PC-3 (cell line): ENCODE data around the gene FRMD6. TPM values are rescaled to one million over a fixed set of nuclear protein-coding genes. Genes with fewer than 3 reads are reported as not detected.
A peak's percentile ranks its signal among the peaks of the same experiment; 100 is the strongest.

Experiments used
- ATAC-seq: fragments of 200-7000 bp; cut with Tn5 transposase; 2 replicates; pipeline ENCODE4 v1.9.1; 2020; ENCODE audit warnings: mild to moderate bottlenecking, moderate library complexity
- Bru-seq: library from RNA; stranded (reverse); fragments of 400-500 nt; gene quantifications from one replicate; lab custom pipeline; 2021; lab: Mats Ljungman, UMichigan
- BruChase-seq, 2 experiments: library from RNA; stranded (reverse); fragments of 400-500 nt; gene quantifications; one replicate each; lab custom pipeline; 2021; lab: Mats Ljungman, UMichigan
- BruUV-seq: library from RNA; stranded (reverse); fragments of 400-500 nt; replicated peaks from 2 replicates; lab custom pipeline; 2021; lab: Mats Ljungman, UMichigan
- CTCF ChIA-PET: fragments of 300-600 bp; sonication (Branson Sonifier 250); formaldehyde crosslinking; loops from one replicate; lab custom pipeline; 2022; ENCODE audit warnings: antibody characterized with exemption; lab: Charles Lee
- POLR2A ChIA-PET: fragments of 300-600 bp; sonication (Branson Sonifier 250); formaldehyde crosslinking; loops from one replicate; lab custom pipeline; 2022; ENCODE audit warnings: antibody characterized with exemption; ENCODE audit not compliant: unreplicated experiment; lab: Charles Lee
- DNase-seq: peaks from one replicate; pipeline ENCODE4 v3.0.0-alpha.2; 2015
- H2AFZ ChIP-seq: fragments of 300-600 bp; sonication (generic); 2 replicates; pipeline ENCODE4 v1.6.0; 2016; ENCODE audit warnings: antibody characterized with exemption, low read length
- H3F3A ChIP-seq: fragments of 300-600 bp; sonication (generic); one replicate; pipeline ENCODE4 v1.6.0; 2017; ENCODE audit warnings: antibody characterized with exemption, low read length, control low read depth, mild to moderate bottlenecking; ENCODE audit not compliant: unreplicated experiment
- H3K27ac ChIP-seq: fragments of 300-600 bp; sonication (generic); 2 replicates; pipeline ENCODE4 v1.5.1; 2016; ENCODE audit warnings: mild to moderate bottlenecking, low read length
- H3K27me3 ChIP-seq: fragments of 300-600 bp; sonication (generic); 2 replicates; pipeline ENCODE4 v1.6.1; 2016; ENCODE audit warnings: low read length, mixed read lengths
- H3K36me3 ChIP-seq: fragments of 300-600 bp; sonication (generic); 2 replicates; pipeline ENCODE4 v1.6.1; 2016; ENCODE audit warnings: low read depth, mixed run types, low read length, mixed read lengths
- H3K4me1 ChIP-seq: fragments of 300-600 bp; sonication (generic); 2 replicates; pipeline ENCODE4 v1.5.1; 2016; ENCODE audit warnings: low read length; ENCODE audit not compliant: insufficient read depth
- H3K4me2 ChIP-seq: fragments of 300-600 bp; sonication (generic); 2 replicates; pipeline ENCODE4 v1.6.0; 2016; ENCODE audit warnings: low read length
- H3K4me3 ChIP-seq: fragments of 300-600 bp; sonication (generic); 2 replicates; pipeline ENCODE4 v1.5.1; 2016; ENCODE audit warnings: mild to moderate bottlenecking, low read length, mixed read lengths
- H3K79me2 ChIP-seq: fragments of 300-600 bp; sonication (generic); 2 replicates; pipeline ENCODE4 v1.6.1; 2017; ENCODE audit warnings: low read length, mixed read lengths
- H3K9ac ChIP-seq: fragments of 300-600 bp; sonication (generic); 2 replicates; pipeline ENCODE4 v1.6.0; 2016; ENCODE audit warnings: mild to moderate bottlenecking, low read length
- H3K9me2 ChIP-seq: fragments of 300-600 bp; sonication (generic); replicated peaks from 2 replicates; pipeline ENCODE4 v1.6.1; 2016; ENCODE audit warnings: mixed run types, low read length, mixed read lengths
- H3K9me3 ChIP-seq: fragments of 300-600 bp; sonication (generic); 2 replicates; pipeline ENCODE4 v1.6.1; 2016; ENCODE audit warnings: low read length, mixed read lengths
- H4K20me1 ChIP-seq: fragments of 300-600 bp; sonication (generic); 2 replicates; pipeline ENCODE4 v1.6.1; 2016; ENCODE audit warnings: low read length, mixed read lengths
- CTCF ChIP-seq: fragments of 300-600 bp; sonication (generic); conservative IDR thresholded peaks from 2 replicates; pipeline ENCODE4 v1.5.1; 2017; ENCODE audit warnings: antibody characterized with exemption, low read depth, mild to moderate bottlenecking, low read length
- EZH2 ChIP-seq: fragments of 300-600 bp; sonication (generic); IDR thresholded peaks from one replicate; pipeline ENCODE4 v1.6.1; 2017; ENCODE audit warnings: antibody characterized with exemption, mild to moderate bottlenecking, low read length; ENCODE audit not compliant: unreplicated experiment
- EZH2phosphoT487 ChIP-seq: fragments of 300-600 bp; sonication (generic); IDR thresholded peaks from 2 replicates; pipeline ENCODE4 v1.6.1; 2018; ENCODE audit warnings: mild to moderate bottlenecking, antibody characterized with exemption, low read length, borderline replicate concordance
- intact Hi-C: fragments of 100-400 bp; cut with micrococcal nuclease; formaldehyde crosslinking; loops from 2 replicates; pipeline ENCODE4 v1.9.0; 2023
- long read RNA-seq: library from polyadenylated mRNA; unstranded; transcript quantifications from one replicate; pipeline ENCODE4 v2.0.0, GENCODE V29; 2021; ENCODE audit not compliant: unreplicated experiment
- total RNA-seq: library from RNA; depleted of rRNA; stranded (reverse); fragments of >200 nt; gene quantifications from 2 replicates; pipeline ENCODE4 v1.2.3, GENCODE V29; 2014; rRNA removed

FRMD6 gene
- 88.3 and 103 TPM in 2 replicates for total RNA-seq
- Bru-seq, nascent RNA, result percentile 96 among the genes with signal in this experiment
- percentile 89 among the genes with signal in this experiment for BruChase-seq, experiment 1, labeled RNA remaining after a 6-hour chase
- BruChase-seq, experiment 2, labeled RNA remaining after a 2-hour chase, result percentile 88 among the genes with signal in this experiment
- long read RNA-seq, full-length matches to known transcripts, result 281 of 479 reads
- long read RNA-seq, partial matches to known transcripts, result 54 of 479 reads
- long read RNA-seq, other reads (novel, unspliced or antisense), result 144 of 479 reads

GRCh38 chr14:51651388-51652167 is at the start of gene FRMD6:
FRMD6 (plus strand) TSS chr14:51651910; CDS start chr14:51689837, 37,927 bp downstream.
- Histone ChIP-seq H3K27ac (peak within 1 kb of the TSS; percentile 83), H3K79me2 (peaks cover 92% of the 10 kb centered on the region), H2AFZ (peak within 1 kb of the TSS; percentile 67), H3K4me2 (peak within 1 kb of the TSS; percentile 86), H3K9me2 (no peaks in the 10 kb centered on the region), H3K9ac (peak within 1 kb of the TSS; percentile 94), H3K36me3 (peaks cover 5% of the 10 kb centered on the region; the same call in 1 of the 2 replicates), H3K4me1 (peaks cover 48% of the 10 kb centered on the region), H3K27me3 (no peaks in the 10 kb centered on the region), H3F3A (no peaks in the 10 kb centered on the region), H3K4me3 (peak within 1 kb of the TSS; percentile 86), H3K9me3 (no peaks in the 10 kb centered on the region), H4K20me1 (peaks cover 37% of the 10 kb centered on the region)
- no TSS peak for BruUV-seq
- peak; percentile 71 for ATAC-seq
- ChIA-PET CTCF (interaction anchor here (0.5 to 2.9 kb wide), 26 partner anchors 9 to 1403 kb away, joined by 3 to 30 read pairs (median 5); no protein-coding TSS in a partner anchor), POLR2A (interaction anchor here (0.6 to 1.0 kb wide), 17 partner anchors 16 to 765 kb away, joined by 3 to 17 read pairs (median 7); no protein-coding TSS in a partner anchor)
- DNase-seq, result peak; percentile 86
- intact Hi-C loops, result loop anchor here (1.0 to 10.0 kb wide), 9 partner anchors 65 to 707 kb away; partner anchors contain the start of gene PYGL
- TF ChIP-seq CTCF (peak; percentile 86), EZH2 (no peak), EZH2phosphoT487 (no peak)

GRCh38 chr14:51602310-51602709 is 49.4 kb upstream of the FRMD6 start:
- no TSS peak for BruUV-seq
- no peaks in the 10 kb centered on the region for H3K27me3 ChIP-seq
- no peak overlapping the region for H3K4me3 ChIP-seq
- no peaks in the 10 kb centered on the region for H3K9me3 ChIP-seq
- DNase-seq (no peak), ATAC-seq (0 out of 2 replicates have a peak, but pooled peaks have one; percentile 37)
- H3K9ac ChIP-seq, result no peak overlapping the region
- ChIA-PET POLR2A (no interaction called here), CTCF (no interaction called here)
- H3F3A ChIP-seq, result no peaks in the 10 kb centered on the region
- H3K36me3 ChIP-seq, result no peaks in the 10 kb centered on the region
- H3K4me2 ChIP-seq, result no peak overlapping the region
- no peaks in the 10 kb centered on the region for H3K4me1 ChIP-seq
- intact Hi-C loops, result no loop called here
- no peaks in the 10 kb centered on the region for H3K79me2 ChIP-seq
- no peaks in the 10 kb centered on the region for H4K20me1 ChIP-seq
- no peak overlapping the region for H2AFZ ChIP-seq
- H3K27ac ChIP-seq, result no peak overlapping the region
- TF ChIP-seq CTCF (no peak), EZH2phosphoT487 (no peak), EZH2 (no peak)
- H3K9me2 ChIP-seq, result no peaks in the 10 kb centered on the region
